Muscle of back (tissue), 11 donors: ENCODE results near the gene DNM3. TPM values are rescaled to one million over a fixed set of nuclear protein-coding genes. Genes with fewer than 3 reads are reported as not detected.

Source experiments
- DNase-seq, 3 donors: peaks; one replicate each; pipeline versions ENCODE4 v3.0.0 to v3.0.0-alpha.2; 2013
- polyA plus RNA-seq, 10 donors: library from polyadenylated mRNA; unstranded; fragments of 120-200 nt; gene quantifications; one replicate each; pipeline ENCODE4 v1.2.1, GENCODE V29; 2013; ENCODE audit not compliant: insufficient read length in 10 of 10

The DNM3 gene
- polyA plus RNA-seq, 10 donors = 2.8 to 7.2 (median 4.7) TPM

- no peak for DNase-seq
Observed at GRCh38 chr1:171969813-171970212, 128.5 kb downstream of the DNM3 start.

GRCh38 chr1:171972846-171973245 lies 131.5 kb downstream of the DNM3 start:
- DNase-seq = no peak

GRCh38 chr1:171973421-171973820 lies 132.1 kb downstream of the DNM3 start:
- DNase-seq = no peak

GRCh38 chr1:171981303-171981702 lies 140.0 kb downstream of the DNM3 start:
- no peak for DNase-seq

GRCh38 chr1:171983584-171983983 lies 142.3 kb downstream of the DNM3 start:
- DNase-seq = peak in 1 of 3 donors; percentile 38

GRCh38 chr1:171984262-171984661 lies 143.0 kb downstream of the DNM3 start:
- no peak for DNase-seq

- peak in 1 of 3 donors; percentile 40 for DNase-seq
Observed at GRCh38 chr1:171984850-171985485, 143.7 kb downstream of the DNM3 start.

- DNase-seq = no peak
Observed at GRCh38 chr1:171985639-171986038, 144.3 kb downstream of the DNM3 start.

- DNase-seq = no peak
Observed at GRCh38 chr1:171988243-171988885, 147.1 kb downstream of the DNM3 start.

GRCh38 chr1:171990371-171990770 lies 149.1 kb downstream of the DNM3 start:
- no peak for DNase-seq

- DNase-seq = no peak
Observed at GRCh38 chr1:171994293-171994692, 153.0 kb downstream of the DNM3 start.

GRCh38 chr1:171995573-171995972 lies 154.3 kb downstream of the DNM3 start:
- DNase-seq = no peak

- peak in 1 of 3 donors; percentile 37 for DNase-seq
Observed at GRCh38 chr1:171997936-171998335, 156.6 kb downstream of the DNM3 start.

GRCh38 chr1:171998711-171999110 lies 157.4 kb downstream of the DNM3 start:
- no peak for DNase-seq

- no peak for DNase-seq
Observed at GRCh38 chr1:171999756-172000155, 158.5 kb downstream of the DNM3 start.

GRCh38 chr1:172001288-172001687 lies 160.0 kb downstream of the DNM3 start:
- no peak for DNase-seq

- peak; percentile 70 to 87 (median 74) for DNase-seq
Observed at GRCh38 chr1:172002725-172003345, 161.5 kb downstream of the DNM3 start.

GRCh38 chr1:172003766-172004530 lies 162.7 kb downstream of the DNM3 start:
- DNase-seq = no peak

- DNase-seq = no peak
Observed at GRCh38 chr1:172004671-172005070, 163.4 kb downstream of the DNM3 start.

- no peak for DNase-seq
Observed at GRCh38 chr1:172005856-172006255, 164.6 kb downstream of the DNM3 start.

GRCh38 chr1:172006660-172007059 lies 165.4 kb downstream of the DNM3 start:
- DNase-seq = no peak

GRCh38 chr1:172018727-172019311 lies 177.5 kb downstream of the DNM3 start:
- no peak for DNase-seq
